LNCAP (cell line): ENCODE measurements around the gene SLC38A6.

Experiments
- CTCF ChIP-seq: fragments of 450-650 bp; IDR thresholded peaks from 2 replicates; pipeline ENCODE4 v1.5.1; 2017; ENCODE audit warnings: mild to moderate bottlenecking

Gene SLC38A6

GRCh38 chr14:61099216-61099835 is 118.3 kb downstream of the SLC38A6 start:
- no peak for TF ChIP-seq CTCF

- no peak for TF ChIP-seq CTCF
Measured at GRCh38 chr14:61101803-61102548, 120.9 kb downstream of the SLC38A6 start.
